ENCODE measurements around the gene KLHL42.

DNA sequence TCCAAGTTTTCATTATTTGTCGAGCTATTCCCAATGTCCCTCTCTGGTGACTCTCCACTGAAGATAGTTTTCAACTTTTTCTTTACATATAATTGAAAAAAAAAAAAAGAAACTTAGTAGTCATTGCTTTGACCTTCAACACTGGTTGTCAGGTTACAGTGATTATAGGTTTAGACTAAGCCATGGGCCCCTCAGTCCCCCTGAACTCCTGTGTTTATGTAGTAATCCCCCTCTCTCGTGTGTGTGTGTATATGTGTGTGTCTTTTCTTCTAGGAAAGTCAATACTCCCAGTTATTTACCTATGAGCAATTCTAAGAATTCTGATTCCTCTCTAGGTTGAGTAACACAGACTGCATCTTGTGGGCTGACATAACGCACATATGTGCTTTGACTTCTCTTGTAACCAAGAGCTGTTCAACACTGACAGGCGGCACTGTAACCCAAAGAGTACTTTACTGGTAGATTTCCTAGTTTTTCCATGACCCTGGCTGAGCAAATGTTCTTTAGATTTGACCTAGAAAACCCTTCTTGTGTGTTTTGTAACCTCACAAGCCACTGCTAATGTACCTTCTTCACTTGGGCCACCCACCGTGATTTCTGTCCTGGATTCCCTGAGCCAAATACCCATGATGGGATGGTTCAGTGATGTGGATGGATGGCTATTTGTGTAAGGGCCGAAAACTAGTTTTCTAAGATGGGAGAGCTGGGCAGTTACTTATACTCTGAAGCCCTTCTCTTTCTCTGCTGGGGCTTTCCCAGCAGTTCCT, 15.0 kb downstream of the KLHL42 start:
- TF ChIP-seq, protein P1, sequence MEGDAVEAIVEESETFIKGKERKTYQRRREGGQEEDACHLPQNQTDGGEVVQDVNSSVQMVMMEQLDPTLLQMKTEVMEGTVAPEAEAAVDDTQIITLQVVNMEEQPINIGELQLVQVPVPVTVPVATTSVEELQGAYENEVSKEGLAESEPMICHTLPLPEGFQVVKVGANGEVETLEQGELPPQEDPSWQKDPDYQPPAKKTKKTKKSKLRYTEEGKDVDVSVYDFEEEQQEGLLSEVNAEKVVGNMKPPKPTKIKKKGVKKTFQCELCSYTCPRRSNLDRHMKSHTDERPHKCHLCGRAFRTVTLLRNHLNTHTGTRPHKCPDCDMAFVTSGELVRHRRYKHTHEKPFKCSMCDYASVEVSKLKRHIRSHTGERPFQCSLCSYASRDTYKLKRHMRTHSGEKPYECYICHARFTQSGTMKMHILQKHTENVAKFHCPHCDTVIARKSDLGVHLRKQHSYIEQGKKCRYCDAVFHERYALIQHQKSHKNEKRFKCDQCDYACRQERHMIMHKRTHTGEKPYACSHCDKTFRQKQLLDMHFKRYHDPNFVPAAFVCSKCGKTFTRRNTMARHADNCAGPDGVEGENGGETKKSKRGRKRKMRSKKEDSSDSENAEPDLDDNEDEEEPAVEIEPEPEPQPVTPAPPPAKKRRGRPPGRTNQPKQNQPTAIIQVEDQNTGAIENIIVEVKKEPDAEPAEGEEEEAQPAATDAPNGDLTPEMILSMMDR (IDR thresholded peaks at IDR 0.05; ENCODE audit: low read length): no peak
- no peak for TF ChIP-seq EZH2 (IDR thresholded peaks at IDR 0.05; ENCODE audit: borderline replicate concordance, low read length)

Measured in OCI-LY1 (cell line).